ENCODE results near the gene DUOX2. TPM values are rescaled to one million over a fixed set of nuclear protein-coding genes. Genes with fewer than 3 reads are reported as not detected.
A peak's percentile ranks its signal among the peaks of the same experiment; 100 is the strongest.

DUOX2 gene
- total and polyA plus RNA-seq, 2 of the 13 experiments (the other 11 are each of a cell fraction or from before 2014, with no cell fraction given) = 0.08 TPM; not detected in 1

GRCh38 chr15:45161666-45162065 is 47.7 kb upstream of the DUOX2 start (continued):
- TF ChIP-seq PRDM10 (CRISPR knock-in tag; IDR thresholded peaks at IDR 0.05; ENCODE audit: low read depth) = no peak

- ChIA-PET CTCF (ENCODE audit: low intra/inter-chr PET ratio, low total read pairs) (no interaction called here), POLR2A (no interaction called here)
- WGBS (ENCODE audit: low lambda C conversion rate) = 31% methylated on average over 1 of the region's 1 CpG
- H4K20me1 ChIP-seq (ENCODE audit: insufficient read depth, low read length) = no peaks in the 10 kb centered on the region
- FAIRE-seq (no peak), ATAC-seq (no peak), DNase-seq (ENCODE audit: low spot score) (no peak)
- H3K79me2 ChIP-seq (ENCODE audit: insufficient read depth, low read length) = no peaks in the 10 kb centered on the region
- in situ Hi-C loops (cut with HindIII; ENCODE audit: extremely low pct_ligation_motif_present, low pct_unique_long_range_greater_than_20kb) = no loop called here
- no peak overlapping the region for H3K4me2 ChIP-seq (ENCODE audit: low read depth, low read length)
- no peak overlapping the region for H3K4me3 ChIP-seq (replicated peaks in 1 of 3; ENCODE audit: insufficient read depth in 1 of 3, low read depth in 2 of 3, low read length in 3 of 3)
- no peaks in the 10 kb centered on the region for H3K36me3 ChIP-seq (replicated peaks in 1 of 2; ENCODE audit: control insufficient read depth in 1 of 2, insufficient read depth in 2 of 2, low read length in 2 of 2)
- H2AFZ ChIP-seq (ENCODE audit: low read length) = no peak overlapping the region
- no peaks in the 10 kb centered on the region; a peak in 1 of 5 replicates for H3K27me3 ChIP-seq (ENCODE audit: control insufficient read depth in 1 of 2, insufficient read depth in 2 of 2, low read length in 2 of 2)
- peaks cover 6% of the 10 kb centered on the region for H3K4me1 ChIP-seq (ENCODE audit: insufficient read depth, low read length)
- intact Hi-C loops (cut with micrococcal nuclease; ENCODE audit: unreplicated experiment) = no loop called here
- no peaks in the 10 kb centered on the region for H3K9me3 ChIP-seq (ENCODE audit: low read length)
- no peak overlapping the region for H3K9ac ChIP-seq (ENCODE audit: insufficient read depth, low read depth, low read length)
- no peak overlapping the region for H3K27ac ChIP-seq (ENCODE audit: extremely low read length, insufficient read depth, low read length)
- TF ChIP-seq CREB1 (IDR thresholded peaks at IDR 0.05) (peak; percentile 86), CREB1 (CRISPR knock-in tag; IDR thresholded peaks at IDR 0.05) (no peak), ZHX1 (CRISPR knock-in tag; IDR thresholded peaks at IDR 0.05; ENCODE audit: low read depth) (no peak), ATF7 (IDR thresholded peaks at IDR 0.05) (peak; percentile 93), ATF7 (CRISPR knock-in tag; IDR thresholded peaks at IDR 0.05) (no peak)
- no TSS peak for BruUV-seq (replicated peaks)
Observed at GRCh38 chr15:45157974-45158373, 44.0 kb upstream of the DUOX2 start.
